Liver (tissue), 3 donors: Measurements from ENCODE around the gene C6orf120.

Experiments
- FOXA1 ChIP-seq: IDR thresholded peaks from 2 replicates; pipeline ENCODE4 v1.6.1; 2016; ENCODE audit warnings: antibody characterized with exemption
- GABPA ChIP-seq, 2 donors: IDR thresholded peaks in 1 of 2; conservative IDR thresholded peaks in 1 of 2; 2 replicates each; pipeline ENCODE4 v1.6.1; 2016; ENCODE audit warnings: antibody characterized with exemption in 2 of 2, mild to moderate bottlenecking in 1 of 2, moderate library complexity in 1 of 2
- RAD21 ChIP-seq, 2 donors: IDR thresholded peaks; 2 replicates each; pipeline ENCODE4 v1.6.1; 2016; ENCODE audit warnings: antibody characterized with exemption in 2 of 2, mild to moderate bottlenecking in 2 of 2
- TAF1 ChIP-seq: conservative IDR thresholded peaks from 2 replicates; pipeline ENCODE4 v1.6.1; 2016; ENCODE audit warnings: antibody characterized with exemption, mild to moderate bottlenecking
- YY1 ChIP-seq: IDR thresholded peaks from 2 replicates; pipeline ENCODE4 v1.6.1; 2016; ENCODE audit warnings: antibody characterized with exemption, mild to moderate bottlenecking
- TF ChIP-seq, protein P1 (sequence below): fragments of 150-350 bp; IDR thresholded peaks from 2 replicates; pipeline ENCODE4 v1.5.1; 2017; ENCODE audit warnings: improper control_type of control experiment, low read depth, low read length; ENCODE audit not compliant: missing input control
- TF ChIP-seq, protein P2 (sequence below): IDR thresholded peaks from 2 replicates; pipeline ENCODE4 v1.6.1; 2016; ENCODE audit warnings: antibody characterized with exemption, mild to moderate bottlenecking
- donor health status: healthy.
- donor health status: healthy.

DNA sequence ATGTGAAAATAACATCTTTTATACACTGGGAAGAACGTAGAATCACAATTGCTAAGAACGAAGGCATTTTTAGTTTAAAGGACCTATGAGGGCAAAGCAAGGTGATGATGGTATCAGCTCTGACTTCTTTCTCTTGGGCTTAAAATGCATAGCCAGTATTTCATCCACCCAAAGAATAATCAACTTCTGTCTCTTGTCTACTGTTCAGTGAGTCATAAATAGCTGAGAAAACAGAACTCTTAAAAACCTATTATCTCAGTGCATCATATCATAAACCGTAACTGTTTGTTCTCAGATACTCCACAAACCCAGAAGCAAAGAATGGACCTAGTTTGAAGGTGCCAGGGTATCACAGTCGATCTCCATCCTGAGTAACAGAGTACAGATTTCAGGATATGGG, 17.2 kb downstream of the C6orf120 start:
- TF ChIP-seq TAF1 (no peak), YY1 (no peak), FOXA1 (no peak), GABPA (IDR thresholded peaks at IDR 0.05 in 1 of 2, conservative IDR thresholded peaks at IDR 0.05 in 1 of 2) (no peak), RAD21 (IDR thresholded peaks at IDR 0.05) (no peak)
- TF ChIP-seq, protein P1, sequence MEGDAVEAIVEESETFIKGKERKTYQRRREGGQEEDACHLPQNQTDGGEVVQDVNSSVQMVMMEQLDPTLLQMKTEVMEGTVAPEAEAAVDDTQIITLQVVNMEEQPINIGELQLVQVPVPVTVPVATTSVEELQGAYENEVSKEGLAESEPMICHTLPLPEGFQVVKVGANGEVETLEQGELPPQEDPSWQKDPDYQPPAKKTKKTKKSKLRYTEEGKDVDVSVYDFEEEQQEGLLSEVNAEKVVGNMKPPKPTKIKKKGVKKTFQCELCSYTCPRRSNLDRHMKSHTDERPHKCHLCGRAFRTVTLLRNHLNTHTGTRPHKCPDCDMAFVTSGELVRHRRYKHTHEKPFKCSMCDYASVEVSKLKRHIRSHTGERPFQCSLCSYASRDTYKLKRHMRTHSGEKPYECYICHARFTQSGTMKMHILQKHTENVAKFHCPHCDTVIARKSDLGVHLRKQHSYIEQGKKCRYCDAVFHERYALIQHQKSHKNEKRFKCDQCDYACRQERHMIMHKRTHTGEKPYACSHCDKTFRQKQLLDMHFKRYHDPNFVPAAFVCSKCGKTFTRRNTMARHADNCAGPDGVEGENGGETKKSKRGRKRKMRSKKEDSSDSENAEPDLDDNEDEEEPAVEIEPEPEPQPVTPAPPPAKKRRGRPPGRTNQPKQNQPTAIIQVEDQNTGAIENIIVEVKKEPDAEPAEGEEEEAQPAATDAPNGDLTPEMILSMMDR, result no peak
- TF ChIP-seq, protein P2, sequence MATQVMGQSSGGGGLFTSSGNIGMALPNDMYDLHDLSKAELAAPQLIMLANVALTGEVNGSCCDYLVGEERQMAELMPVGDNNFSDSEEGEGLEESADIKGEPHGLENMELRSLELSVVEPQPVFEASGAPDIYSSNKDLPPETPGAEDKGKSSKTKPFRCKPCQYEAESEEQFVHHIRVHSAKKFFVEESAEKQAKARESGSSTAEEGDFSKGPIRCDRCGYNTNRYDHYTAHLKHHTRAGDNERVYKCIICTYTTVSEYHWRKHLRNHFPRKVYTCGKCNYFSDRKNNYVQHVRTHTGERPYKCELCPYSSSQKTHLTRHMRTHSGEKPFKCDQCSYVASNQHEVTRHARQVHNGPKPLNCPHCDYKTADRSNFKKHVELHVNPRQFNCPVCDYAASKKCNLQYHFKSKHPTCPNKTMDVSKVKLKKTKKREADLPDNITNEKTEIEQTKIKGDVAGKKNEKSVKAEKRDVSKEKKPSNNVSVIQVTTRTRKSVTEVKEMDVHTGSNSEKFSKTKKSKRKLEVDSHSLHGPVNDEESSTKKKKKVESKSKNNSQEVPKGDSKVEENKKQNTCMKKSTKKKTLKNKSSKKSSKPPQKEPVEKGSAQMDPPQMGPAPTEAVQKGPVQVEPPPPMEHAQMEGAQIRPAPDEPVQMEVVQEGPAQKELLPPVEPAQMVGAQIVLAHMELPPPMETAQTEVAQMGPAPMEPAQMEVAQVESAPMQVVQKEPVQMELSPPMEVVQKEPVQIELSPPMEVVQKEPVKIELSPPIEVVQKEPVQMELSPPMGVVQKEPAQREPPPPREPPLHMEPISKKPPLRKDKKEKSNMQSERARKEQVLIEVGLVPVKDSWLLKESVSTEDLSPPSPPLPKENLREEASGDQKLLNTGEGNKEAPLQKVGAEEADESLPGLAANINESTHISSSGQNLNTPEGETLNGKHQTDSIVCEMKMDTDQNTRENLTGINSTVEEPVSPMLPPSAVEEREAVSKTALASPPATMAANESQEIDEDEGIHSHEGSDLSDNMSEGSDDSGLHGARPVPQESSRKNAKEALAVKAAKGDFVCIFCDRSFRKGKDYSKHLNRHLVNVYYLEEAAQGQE, result no peak
